Measurements from ENCODE around the gene ITM2C.

ITM2C gene

GRCh38 chr2:230868947-230869913 lies 4.5 kb downstream of the ITM2C start:
- DNase-seq (ENCODE audit: low read depth in 1 of 2, low spot score in 1 of 2) = no peak
- Histone ChIP-seq H3K4me3 (replicated peaks; ENCODE audit: insufficient read depth, low read length) (no peak overlapping the region), H3K27me3 (ENCODE audit: insufficient read depth, poor library complexity, severe bottlenecking) (no peaks in the 10 kb centered on the region)

GRCh38 chr2:230869914-230870543 lies 5.3 kb downstream of the ITM2C start:
- H3K27ac ChIP-seq (replicated peaks) = peak overlapping the region; percentile 58
- H3K4me3 ChIP-seq (replicated peaks; ENCODE audit: insufficient read depth, low read length) = no peak overlapping the region
- no peak for TF ChIP-seq SPI1 (IDR thresholded peaks at IDR 0.05; ENCODE audit: borderline replicate concordance, low read depth)
- H3K27me3 ChIP-seq (ENCODE audit: insufficient read depth, poor library complexity, severe bottlenecking) = no peaks in the 10 kb centered on the region
- DNase-seq (ENCODE audit: low read depth in 1 of 2, low spot score in 1 of 2) = no peak

More at GRCh38 chr2:230868947-230869913, 4.5 kb downstream of the ITM2C start:
- TF ChIP-seq GABPA (IDR thresholded peaks at IDR 0.05; ENCODE audit: low read depth) (no peak), SPI1 (IDR thresholded peaks at IDR 0.05; ENCODE audit: borderline replicate concordance, low read depth) (no peak), POLR2AphosphoS5 (IDR thresholded peaks at IDR 0.05; ENCODE audit: low read depth) (no peak), REST (IDR thresholded peaks at IDR 0.05; ENCODE audit: insufficient replicate concordance, low read depth) (no peak), CTCF (IDR thresholded peaks at IDR 0.05; ENCODE audit: insufficient read depth, low read length) (no peak)
- H3K27ac ChIP-seq (replicated peaks) = peak overlapping the region; percentile 58

- no peak overlapping the region for H3K4me3 ChIP-seq (replicated peaks; ENCODE audit: insufficient read depth, low read length)
- TF ChIP-seq CTCF (IDR thresholded peaks at IDR 0.05; ENCODE audit: insufficient read depth, low read length) = no peak
- TF ChIP-seq POLR2AphosphoS5 (IDR thresholded peaks at IDR 0.05; ENCODE audit: low read depth) = no peak
- TF ChIP-seq REST (IDR thresholded peaks at IDR 0.05; ENCODE audit: insufficient replicate concordance, low read depth) = no peak
- TF ChIP-seq GABPA (IDR thresholded peaks at IDR 0.05; ENCODE audit: low read depth) = no peak
- TF ChIP-seq SPI1 (IDR thresholded peaks at IDR 0.05; ENCODE audit: borderline replicate concordance, low read depth) = no peak
- H3K27ac ChIP-seq (replicated peaks) = peak overlapping the region; percentile 58
- no peaks in the 10 kb centered on the region for H3K27me3 ChIP-seq (ENCODE audit: insufficient read depth, poor library complexity, severe bottlenecking)
- peak in 1 of 2 experiments; percentile 72 for DNase-seq (ENCODE audit: low read depth in 1 of 2, low spot score in 1 of 2)
Measured at GRCh38 chr2:230870544-230871360, 6.0 kb downstream of the ITM2C start.
